ENCODE results near the gene DISP2.

DISP2 gene

DNA sequence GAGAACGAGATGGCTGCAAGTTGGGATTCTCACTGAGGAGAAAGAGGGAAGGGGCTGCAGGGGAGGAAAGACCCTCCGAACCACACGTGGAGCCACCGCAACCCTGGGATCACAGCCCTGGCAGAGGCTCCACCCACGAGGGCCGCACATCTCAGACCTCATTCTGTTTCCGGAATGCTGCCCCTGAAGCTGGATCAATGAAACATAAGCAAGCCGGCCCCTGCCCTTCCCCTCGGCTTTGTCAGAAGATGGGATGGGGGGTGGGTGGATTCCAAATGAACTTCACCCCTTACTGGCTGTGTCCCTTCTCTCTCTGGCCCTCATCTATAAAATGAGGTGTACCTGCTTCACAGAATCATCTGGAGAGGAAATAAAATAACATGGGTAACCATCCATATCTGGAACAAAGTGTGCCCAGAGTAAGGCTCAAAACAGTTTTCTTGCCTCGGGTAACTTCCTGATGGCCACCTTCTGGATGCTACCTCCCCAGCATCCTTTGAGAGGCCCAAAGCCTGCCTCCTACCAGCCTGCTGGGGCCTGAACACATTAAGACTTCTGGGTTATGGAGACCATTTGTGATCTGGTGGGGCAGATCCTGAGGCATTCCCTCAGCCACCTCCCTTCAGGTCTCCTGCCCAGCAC, 12.7 kb upstream of the DISP2 start:
- Mint-ChIP-seq H3K4me3 (no peak overlapping the region), H3K27ac (no peak overlapping the region), H3K9me3 (no peaks in the 10 kb centered on the region), H3K36me3 (ENCODE audit: low read depth) (no peaks in the 10 kb centered on the region), H3K27me3 (ENCODE audit: low read depth, poor library complexity) (peaks cover 10% of the 10 kb centered on the region), H3K4me1 (peaks cover 21% of the 10 kb centered on the region)
- TF ChIP-seq, protein P1, sequence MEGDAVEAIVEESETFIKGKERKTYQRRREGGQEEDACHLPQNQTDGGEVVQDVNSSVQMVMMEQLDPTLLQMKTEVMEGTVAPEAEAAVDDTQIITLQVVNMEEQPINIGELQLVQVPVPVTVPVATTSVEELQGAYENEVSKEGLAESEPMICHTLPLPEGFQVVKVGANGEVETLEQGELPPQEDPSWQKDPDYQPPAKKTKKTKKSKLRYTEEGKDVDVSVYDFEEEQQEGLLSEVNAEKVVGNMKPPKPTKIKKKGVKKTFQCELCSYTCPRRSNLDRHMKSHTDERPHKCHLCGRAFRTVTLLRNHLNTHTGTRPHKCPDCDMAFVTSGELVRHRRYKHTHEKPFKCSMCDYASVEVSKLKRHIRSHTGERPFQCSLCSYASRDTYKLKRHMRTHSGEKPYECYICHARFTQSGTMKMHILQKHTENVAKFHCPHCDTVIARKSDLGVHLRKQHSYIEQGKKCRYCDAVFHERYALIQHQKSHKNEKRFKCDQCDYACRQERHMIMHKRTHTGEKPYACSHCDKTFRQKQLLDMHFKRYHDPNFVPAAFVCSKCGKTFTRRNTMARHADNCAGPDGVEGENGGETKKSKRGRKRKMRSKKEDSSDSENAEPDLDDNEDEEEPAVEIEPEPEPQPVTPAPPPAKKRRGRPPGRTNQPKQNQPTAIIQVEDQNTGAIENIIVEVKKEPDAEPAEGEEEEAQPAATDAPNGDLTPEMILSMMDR (IDR thresholded peaks at IDR 0.05), result no peak
- DNase-seq, result no peak

DNA sequence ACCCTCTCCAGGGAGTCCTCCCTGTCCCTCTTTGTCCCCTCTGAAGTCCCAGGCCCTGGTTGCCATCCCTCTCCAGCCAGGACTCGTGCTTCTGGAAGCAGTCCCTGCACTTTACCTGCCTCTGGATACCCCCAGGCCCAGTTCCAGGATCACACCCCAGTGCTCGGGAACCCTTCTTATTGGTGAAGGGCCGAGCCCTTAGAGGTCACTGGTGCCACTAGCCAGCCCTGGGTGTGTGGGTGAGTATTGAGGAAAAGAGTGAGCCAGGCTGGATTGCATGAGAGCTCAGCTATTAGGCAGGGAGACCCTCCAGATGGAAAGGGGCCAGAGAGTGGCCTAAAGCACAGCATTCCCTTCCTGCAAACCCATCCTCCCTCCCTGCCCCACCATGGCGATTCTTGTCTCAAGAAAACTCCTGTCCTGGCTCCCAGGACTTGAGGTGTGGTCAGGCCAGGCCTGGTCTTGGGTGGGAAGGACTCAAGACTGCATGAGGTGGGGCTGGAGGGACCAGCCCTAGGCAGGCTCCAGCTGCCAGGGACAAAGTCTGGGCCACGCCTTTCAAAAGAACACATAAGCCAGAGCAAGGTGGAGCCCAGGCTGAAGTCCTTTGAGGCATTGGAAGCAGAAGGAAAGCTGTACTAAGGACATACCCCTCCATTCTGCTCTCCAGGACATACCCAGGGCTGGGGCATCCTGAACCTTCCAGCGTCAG, 12.0 kb upstream of the DISP2 start:
- Mint-ChIP-seq H3K27me3 (ENCODE audit: low read depth, poor library complexity) (peaks cover 10% of the 10 kb centered on the region), H3K36me3 (ENCODE audit: low read depth) (no peaks in the 10 kb centered on the region), H3K4me3 (no peak overlapping the region), H3K27ac (no peak overlapping the region), H3K4me1 (peaks cover 15% of the 10 kb centered on the region), H3K9me3 (no peaks in the 10 kb centered on the region)
- no peak for DNase-seq
- TF ChIP-seq, protein P1 (IDR thresholded peaks at IDR 0.05), result no peak

- H3K27ac Mint-ChIP-seq, result no peak overlapping the region
- H3K27me3 Mint-ChIP-seq (ENCODE audit: low read depth, poor library complexity), result peaks cover 8% of the 10 kb centered on the region
- peaks cover 10% of the 10 kb centered on the region for H3K4me1 Mint-ChIP-seq
- H3K4me3 Mint-ChIP-seq, result no peak overlapping the region
- no peaks in the 10 kb centered on the region for H3K9me3 Mint-ChIP-seq
- H3K36me3 Mint-ChIP-seq (ENCODE audit: low read depth), result no peaks in the 10 kb centered on the region
- TF ChIP-seq, protein P1 (IDR thresholded peaks at IDR 0.05), result no peak
- DNase-seq, result no peak
These were observed 11.2 kb upstream of the DISP2 start for GRCh38 chr15:40346579-40347558.

GRCh38 chr15:40347559-40348473, 10.2 kb upstream of the DISP2 start:
- Mint-ChIP-seq H3K4me3 (no peak overlapping the region), H3K36me3 (ENCODE audit: low read depth) (no peaks in the 10 kb centered on the region), H3K9me3 (no peaks in the 10 kb centered on the region), H3K27me3 (ENCODE audit: low read depth, poor library complexity) (peaks cover 8% of the 10 kb centered on the region), H3K27ac (no peak overlapping the region), H3K4me1 (peaks cover 15% of the 10 kb centered on the region)
- TF ChIP-seq, protein P1 (IDR thresholded peaks at IDR 0.05), result no peak
- DNase-seq, result no peak

DNA sequence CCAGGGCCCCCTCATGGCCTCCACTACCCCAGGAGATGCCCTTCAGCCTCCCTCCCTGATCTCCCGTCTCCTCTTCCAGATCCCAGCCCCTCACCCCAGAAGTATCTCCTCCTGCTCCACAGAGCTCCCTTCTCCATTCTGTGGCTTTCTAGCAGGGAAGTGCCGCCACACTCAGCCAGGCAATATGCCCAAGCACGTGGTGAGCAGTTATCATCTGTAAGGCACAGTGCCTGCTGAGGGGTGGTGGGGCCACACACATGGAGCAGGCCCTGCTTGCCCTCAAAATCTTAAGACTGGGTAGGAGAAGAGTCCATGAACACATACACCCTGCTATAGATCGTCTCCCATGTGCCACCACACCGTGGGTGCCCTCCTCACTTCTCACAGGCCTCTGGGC, 9.5 kb upstream of the DISP2 start:
- H3K36me3 Mint-ChIP-seq (ENCODE audit: low read depth), result no peaks in the 10 kb centered on the region
- no peak for DNase-seq
- no peak overlapping the region for H3K4me3 Mint-ChIP-seq
- H3K9me3 Mint-ChIP-seq, result no peaks in the 10 kb centered on the region
- peaks cover 8% of the 10 kb centered on the region for H3K27me3 Mint-ChIP-seq (ENCODE audit: low read depth, poor library complexity)
- TF ChIP-seq, protein P1 (IDR thresholded peaks at IDR 0.05), result no peak
- peaks cover 15% of the 10 kb centered on the region for H3K4me1 Mint-ChIP-seq
- no peak overlapping the region for H3K27ac Mint-ChIP-seq

Data from nephron progenitor cell (in vitro differentiated cells).